ENCODE results near the gene C5orf52.

DNA sequence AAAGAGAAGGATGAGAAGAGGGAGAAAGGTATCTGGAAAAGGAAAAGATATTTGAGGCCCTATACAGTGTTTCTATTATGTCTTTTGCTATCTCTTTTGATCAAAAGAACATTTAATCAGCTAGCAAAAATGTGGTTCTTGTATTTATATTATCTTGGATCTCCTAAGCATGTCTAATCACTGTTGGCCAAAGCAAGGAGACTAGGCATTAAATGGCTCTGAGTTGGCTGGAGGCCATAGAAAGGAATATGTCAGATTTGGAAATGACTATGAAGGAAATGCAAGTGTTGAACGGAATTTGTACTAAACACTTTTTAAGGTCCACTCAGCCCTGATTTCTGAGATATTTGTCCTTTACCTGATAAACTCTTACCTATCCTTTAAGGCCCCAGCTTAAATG, 37.5 kb downstream of the C5orf52 start:
- no peak for TF ChIP-seq EZH2 (optimal IDR thresholded peaks at IDR 0.05; ENCODE audit: low read depth, low read length)
- TF ChIP-seq, protein P1, sequence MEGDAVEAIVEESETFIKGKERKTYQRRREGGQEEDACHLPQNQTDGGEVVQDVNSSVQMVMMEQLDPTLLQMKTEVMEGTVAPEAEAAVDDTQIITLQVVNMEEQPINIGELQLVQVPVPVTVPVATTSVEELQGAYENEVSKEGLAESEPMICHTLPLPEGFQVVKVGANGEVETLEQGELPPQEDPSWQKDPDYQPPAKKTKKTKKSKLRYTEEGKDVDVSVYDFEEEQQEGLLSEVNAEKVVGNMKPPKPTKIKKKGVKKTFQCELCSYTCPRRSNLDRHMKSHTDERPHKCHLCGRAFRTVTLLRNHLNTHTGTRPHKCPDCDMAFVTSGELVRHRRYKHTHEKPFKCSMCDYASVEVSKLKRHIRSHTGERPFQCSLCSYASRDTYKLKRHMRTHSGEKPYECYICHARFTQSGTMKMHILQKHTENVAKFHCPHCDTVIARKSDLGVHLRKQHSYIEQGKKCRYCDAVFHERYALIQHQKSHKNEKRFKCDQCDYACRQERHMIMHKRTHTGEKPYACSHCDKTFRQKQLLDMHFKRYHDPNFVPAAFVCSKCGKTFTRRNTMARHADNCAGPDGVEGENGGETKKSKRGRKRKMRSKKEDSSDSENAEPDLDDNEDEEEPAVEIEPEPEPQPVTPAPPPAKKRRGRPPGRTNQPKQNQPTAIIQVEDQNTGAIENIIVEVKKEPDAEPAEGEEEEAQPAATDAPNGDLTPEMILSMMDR (IDR thresholded peaks at IDR 0.05; ENCODE audit: low read length): no peak

Measured in MM.1S (cell line).